GM21737 (cell line): ENCODE results near the gene GALNT9.

ENCODE experiments used
- ATAC-seq: cut with Tn5 transposase; IDR thresholded peaks from one replicate; pipeline ENCODE4 v1.9.1; 2021; ENCODE audit warnings: mild to moderate bottlenecking, moderate library complexity; ENCODE audit not compliant: unreplicated experiment

GALNT9 gene

DNA sequence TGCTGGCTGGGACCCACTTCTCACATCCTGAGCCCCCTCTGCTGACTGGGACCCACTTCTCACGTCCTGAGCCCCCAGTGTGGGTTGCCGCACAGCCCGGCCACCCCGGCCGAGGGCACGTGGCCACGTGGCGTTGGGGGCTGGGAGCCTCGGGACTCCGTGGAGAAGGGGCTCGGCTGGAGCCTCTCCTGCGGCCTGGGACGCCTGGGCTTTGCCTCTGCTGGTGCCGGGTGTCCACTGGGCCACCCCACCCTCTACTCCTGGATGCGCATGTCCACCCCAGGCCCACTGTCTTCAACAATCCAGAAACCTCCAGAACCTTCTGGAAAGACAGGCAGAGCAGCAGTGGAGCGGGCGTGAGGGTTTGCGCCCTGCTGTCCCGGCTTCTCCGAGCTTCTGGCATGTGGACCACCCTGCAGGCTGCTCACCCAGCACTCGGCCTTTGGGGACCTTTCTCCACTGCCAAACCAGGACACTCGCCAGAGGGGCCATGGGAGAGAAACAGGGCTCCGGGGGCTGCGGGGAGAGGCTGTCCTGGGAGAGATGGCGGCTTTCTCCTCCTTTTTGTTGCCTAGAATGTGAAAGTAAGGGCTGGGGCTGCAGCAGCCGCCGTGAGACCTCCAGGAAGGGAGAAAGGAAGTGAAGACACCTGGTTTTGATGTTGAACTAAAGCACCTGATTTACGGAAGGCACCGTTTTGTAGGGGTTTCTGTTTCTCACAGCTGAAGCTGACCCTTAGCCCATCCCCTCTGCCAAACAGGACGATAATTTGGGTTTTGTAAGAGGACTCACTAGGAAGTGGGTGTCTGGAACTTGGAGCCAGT is 155.2 kb downstream of the GALNT9 start:
- no peak for ATAC-seq

DNA sequence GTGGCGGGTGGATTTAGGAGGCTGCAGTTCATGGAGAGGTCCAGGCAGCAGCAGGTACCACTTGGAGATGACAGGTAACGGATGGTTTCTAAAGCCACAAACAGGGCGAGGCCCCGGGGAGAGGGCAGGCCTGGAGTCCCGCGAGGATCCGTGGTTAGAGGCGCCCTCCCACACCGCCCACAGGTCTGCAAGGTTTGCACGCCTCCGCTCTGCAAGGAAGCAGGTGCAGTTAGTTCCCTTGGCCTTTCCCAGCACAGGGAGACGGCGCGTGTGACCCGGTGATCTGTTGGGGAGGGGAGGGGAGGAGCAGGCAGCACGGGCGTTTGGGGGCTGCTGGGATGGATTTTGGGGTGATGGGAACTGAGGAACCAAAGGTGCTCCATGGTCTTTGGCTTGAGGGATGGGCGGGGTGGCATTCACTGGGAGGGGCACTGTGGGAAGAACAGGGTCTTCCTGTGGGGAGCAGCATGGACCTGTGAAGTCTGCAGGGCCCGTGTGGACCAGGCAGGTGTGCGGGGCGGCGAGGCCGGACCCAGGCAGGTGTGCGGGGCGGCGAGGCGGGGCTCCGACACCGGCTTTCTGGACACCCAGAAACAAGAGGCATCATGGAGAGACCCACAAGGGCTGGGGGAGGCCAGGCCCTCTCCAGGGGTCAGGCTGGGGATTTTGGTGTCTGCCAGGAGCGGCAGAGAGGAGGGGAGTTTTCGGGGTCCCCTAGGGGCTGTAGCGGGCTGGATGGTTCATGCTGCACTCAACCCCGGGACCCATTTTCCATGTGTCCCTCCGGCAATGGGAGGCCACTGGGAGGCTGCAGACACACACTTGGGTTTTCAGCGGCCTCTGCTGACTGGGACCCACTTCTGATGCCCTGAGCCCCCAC is 156.0 kb downstream of the GALNT9 start:
- no peak for ATAC-seq

DNA sequence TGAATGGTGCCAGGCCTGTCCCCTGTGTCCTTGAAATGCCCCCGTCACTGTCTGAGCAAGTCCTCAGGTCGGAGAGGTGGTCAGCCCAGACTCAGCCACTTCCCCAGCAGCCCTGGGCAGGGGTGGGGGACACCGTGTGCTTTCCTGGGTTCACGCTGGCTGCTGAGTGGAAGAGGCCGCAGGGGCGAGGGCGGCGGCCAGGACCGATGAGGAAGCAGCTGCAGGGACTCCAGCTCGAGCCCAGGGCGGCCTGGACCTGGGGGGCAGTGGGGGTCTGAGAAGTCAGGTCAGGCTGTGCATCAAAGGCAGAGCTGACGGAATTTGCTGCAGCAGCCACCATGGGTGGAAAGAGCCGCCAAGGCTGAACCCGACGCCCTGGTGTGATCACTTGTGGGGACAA is 156.8 kb downstream of the GALNT9 start:
- ATAC-seq = no peak

DNA sequence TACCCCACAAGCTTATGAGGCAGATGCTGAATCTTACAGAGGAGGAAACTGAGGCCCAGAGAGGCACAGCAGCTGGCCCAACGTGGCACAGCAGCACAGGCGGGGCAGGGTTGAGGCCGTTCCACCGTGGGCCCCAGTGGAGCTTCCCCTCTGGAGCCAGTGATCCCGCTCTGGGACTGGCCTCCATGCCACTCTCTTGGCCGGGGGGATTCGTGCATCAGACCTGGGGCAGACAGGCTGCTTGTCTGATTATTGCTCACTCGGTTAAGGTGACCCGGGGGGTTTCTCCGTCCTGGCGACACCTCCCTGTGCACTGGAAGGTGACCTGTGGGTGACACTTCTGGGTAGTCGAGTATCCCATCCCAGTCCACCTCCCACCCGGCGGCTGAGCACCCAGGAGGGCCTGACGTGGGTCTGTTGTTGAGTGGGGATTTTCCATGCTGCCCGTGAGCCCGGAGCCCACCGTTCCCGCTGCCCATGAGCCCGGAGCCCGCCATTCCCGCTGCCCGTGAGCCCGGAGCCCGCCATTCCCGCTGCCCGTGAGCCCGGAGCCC is 157.3 kb downstream of the GALNT9 start:
- ATAC-seq = no peak

DNA sequence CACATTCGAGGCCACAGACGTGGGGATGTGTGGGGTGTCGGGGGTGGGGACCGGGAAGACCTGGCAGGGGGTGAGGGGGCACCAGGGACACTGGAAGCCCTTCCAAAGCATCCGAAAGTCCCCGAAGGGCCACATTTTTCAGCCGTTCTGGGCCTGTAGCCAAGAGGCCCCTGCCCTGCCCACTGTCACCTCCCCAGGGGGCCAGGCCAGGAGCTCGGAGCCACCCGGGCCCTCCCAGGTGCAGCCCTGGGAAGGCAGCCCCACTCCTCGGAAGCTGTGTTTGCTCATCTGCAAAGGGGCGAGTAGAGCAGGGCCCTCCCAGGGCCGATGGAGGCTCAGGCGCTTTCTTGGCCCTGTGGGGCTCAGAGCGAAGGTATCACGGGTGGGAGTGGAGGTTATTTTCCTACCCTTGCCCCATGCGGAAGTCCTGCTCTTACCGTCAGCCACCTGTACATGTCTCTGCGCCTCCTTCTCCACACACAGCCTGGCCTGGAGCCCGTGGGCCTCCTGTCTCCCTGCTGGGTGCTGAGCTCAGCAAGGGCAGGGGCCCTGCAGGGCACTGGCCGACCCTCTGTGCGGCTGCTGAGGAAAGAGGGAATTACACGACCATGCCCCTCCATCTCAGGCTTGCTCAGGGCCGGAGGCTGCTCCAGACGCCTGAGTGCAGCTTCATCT is 158.0 kb downstream of the GALNT9 start:
- ATAC-seq = no peak

DNA sequence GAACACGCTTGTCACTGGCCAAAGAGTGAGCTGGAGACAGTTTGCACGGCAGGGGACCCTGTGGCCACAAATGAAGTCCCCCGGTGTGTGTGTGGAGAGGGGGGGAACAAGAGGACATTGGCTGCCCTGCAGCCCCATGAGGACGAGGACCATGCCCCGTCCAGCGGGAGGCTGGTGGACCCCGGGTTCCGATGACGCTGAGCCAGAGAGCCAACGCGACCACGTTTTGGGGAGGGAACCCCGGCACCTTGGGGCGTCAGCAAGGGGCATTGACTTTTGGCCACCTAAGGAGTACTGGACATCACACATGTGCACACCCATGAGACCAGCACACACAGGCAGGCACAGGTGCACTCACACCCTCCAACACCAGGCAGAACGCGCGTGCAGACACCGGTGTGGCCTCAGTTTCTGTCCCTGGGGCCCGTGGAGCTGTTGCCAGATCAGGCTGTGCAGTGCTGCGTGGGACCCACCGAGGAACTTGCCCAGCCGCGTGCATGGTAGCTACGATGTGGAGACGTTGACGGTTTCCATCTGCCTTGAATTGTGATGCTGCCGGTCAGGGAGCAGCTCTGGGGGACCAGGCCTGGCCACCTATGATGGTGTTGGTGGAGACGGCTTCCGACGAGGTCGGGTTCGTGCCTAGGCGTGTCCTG is 158.6 kb downstream of the GALNT9 start:
- no peak for ATAC-seq

DNA sequence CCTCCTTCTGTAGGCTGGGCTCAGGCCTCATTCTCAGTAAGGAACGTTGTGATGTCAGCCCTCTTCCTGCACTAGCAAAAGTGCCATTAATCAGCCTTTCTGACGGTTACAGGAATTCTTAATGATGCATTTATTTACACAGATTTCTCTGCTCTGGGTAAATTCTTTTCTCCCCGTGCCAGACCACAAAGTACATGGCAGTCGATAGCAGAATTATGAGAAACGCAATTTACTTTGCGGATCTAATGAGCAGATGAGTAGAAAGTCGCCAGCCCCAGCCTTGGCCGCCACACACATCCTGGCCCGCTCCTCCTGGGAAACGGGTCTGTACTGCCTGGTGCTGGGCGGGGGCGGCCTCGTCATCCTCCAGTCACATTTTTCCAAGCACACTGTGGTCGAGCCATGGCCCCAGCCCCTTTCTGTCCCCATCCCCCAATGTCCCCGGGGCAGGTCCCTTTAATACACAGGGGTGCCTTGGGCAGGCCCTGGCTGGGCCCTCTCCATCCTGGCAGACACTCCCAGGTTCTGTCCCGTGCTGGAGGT is 159.2 kb downstream of the GALNT9 start:
- ATAC-seq = no peak

DNA sequence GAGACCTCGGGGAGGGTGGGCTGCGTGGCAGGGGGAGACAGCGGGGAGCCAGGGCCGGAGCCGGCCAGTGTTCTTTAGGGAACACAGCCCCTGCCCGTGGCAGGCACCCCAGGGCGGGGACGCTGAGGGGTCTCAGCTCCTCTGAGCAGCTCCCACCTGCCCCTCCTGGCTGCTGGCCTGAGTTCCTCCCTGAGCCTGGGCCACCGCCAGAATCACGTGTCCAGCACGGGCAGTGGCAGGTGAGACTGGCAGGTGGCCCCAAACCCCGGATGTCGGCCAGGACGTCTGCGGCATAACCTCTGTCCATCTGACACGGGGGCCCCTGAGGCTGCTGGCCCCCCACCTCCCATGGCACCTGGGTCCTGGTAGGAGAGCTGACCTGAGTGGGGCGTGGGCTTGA is 160.0 kb downstream of the GALNT9 start:
- ATAC-seq = no peak

DNA sequence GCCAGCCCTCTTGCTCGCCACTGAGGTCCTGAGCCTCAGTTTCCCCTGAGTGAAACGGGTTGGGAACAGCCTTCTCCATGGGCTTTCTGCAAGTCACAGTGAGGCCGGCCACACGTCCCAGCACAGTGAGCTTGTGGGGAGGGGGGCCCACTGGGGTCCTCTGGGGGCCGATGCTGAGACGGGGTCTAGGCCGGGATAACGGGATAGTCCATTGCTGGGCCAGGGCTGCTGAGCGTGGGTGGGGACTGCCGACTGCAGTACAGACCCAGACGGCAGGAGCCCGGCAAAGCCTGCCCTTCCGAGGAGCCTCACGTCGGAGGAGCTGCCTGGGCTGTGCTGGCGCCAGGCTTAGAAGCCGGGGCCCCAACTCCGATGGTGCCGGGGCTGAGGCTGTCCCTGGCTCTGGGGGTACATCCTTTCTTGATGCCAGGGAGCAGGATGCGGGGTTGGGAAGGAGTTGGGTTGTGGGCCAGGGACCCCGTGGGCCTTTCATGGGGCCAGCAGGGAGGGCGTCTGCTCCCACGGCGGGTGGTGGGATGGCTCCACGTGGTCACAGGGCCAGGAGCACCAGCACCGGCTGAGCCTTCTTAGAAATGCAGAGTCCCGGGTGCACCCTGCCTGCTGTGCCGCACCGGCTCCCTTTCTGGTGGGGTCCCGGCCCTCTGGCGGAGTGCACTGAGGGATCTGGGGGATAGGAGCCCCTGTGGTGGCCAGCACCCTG is 160.9 kb downstream of the GALNT9 start:
- no peak for ATAC-seq

DNA sequence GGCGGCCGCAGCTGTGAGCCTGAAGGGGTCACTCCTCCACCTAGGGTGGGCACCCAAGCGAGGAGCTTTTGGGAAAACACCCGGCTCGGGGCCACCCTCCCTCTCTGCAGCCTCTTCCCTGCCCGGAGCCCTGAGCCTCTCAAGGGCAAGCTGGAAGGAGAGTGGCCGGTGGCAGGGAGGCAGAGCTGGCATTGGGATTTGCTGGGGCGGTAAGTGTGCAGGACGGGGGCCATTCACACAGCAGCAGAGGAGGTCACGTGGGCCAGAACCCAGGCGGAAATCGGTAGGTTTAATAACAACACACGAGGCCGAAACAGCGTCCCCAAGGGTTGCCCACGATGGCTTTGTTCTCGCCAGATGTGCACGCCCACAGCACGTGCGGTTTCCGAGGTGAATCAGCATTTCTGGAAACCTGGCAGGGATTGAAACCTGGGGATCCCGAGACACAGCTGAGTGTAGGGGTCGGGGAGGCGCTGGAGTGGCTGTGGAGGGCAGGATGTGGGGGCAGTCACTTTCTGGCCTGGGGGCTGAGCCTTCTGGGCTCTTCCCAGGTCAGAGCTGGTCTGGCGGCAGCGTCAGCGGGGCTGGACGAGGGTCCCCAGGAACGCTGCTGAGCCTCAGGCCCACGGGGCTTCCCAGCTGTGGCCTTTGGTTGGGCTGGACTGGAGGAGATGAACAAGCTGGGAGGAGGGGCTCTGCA is 161.6 kb downstream of the GALNT9 start:
- no peak for ATAC-seq

DNA sequence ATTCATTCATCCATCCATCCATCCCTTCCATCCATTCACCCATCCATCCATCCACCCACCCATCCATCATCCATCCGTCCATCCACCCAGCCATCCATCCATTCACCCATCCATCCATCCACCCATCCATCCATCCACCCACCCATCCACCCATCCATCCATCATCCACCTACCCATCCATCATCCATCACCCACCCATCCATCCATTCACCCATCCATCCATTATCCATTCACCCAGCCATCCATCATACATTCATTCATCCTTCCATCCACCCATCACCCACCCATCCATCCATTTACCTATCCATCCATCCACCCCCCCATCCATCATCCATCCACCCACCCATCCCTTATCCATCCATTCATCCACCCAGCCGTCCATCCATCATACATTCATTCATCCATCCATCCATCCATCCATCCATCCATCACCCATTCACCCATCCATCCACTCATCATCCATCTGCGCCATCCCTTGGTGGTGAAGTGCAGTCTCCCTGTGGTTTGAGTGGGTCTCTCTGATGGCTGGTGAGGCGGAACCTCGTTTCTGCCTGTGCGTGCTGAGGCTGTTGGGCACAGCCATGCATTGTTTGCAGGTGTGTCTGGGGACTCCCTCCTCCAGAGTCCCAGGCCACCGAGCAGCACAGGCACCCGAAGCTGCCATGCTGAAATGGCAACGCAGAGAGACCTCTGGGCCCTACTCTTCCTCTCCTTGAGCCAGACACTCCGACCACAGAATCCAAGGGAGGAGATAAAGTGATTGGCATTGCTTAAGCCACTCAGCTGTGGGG is 162.4 kb downstream of the GALNT9 start:
- no peak for ATAC-seq

DNA sequence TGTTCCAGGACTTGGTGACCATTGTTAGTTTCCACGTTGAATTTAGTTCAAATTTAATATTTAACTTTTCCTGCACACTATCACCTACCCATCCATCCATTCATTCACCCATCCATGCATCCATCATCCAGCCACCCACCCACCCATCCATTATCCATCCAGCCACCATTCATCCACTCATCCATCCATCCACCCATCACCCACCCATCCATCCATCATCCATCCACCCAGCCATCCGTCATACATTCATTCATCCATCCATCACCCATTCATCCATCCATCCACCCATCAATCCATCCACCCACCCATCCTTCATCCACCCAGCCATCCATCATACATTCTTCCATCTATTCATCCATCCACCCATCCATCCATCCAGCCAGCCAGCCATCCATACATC is 163.3 kb downstream of the GALNT9 start:
- no peak for ATAC-seq

DNA sequence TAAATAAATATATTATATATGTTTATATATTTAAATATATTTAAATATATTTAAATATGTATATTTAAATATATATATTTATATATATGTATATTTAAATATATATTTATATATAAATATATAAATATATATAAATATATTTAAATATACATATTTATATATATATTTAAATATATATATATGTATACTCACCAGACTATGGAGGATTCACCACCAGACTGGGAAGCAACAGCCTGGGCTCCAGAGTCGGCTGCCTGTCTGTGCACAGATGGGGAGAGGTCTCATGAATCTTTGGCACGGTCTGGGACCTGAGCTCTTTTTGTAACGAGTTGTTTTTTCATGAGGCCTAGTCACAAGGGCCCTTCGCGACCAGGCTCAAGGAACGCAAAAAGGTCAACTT is 163.8 kb downstream of the GALNT9 start:
- ATAC-seq = no peak

DNA sequence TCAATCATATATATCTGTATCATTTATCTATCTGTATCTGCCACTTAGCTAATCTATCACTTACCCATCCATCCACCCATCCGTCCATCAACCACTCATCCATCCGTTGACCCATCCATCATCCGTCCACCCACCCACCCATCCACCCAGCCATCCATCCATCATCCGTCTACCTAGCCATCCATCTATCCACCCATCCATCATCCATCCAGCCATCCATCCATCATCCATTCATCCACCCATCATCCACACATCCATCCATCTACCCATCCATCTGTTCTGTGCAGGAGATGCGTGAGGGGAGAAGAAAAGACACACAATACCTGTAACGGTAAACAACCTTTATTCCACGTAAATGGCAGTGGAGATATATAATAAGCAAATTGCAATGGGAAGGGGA is 165.0 kb downstream of the GALNT9 start:
- ATAC-seq = no peak

DNA sequence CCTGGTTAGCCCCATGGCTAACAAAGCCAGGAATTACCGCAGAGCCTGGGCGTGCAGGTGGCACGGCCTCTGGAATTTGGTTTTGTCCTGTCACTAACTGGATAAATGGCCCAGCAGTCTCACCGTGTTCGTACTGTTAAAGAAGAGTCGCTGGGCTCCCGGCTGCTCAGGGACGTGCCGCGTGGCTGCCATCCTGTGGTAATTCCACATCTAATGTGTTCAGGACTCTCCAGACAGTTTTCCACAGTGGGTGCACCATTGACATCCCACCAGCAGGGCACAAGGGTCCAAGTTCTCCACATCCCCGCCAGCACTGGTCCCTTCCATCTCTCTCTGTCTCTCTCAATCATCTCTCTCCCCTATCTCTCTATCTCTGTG is 165.5 kb downstream of the GALNT9 start:
- ATAC-seq = no peak

DNA sequence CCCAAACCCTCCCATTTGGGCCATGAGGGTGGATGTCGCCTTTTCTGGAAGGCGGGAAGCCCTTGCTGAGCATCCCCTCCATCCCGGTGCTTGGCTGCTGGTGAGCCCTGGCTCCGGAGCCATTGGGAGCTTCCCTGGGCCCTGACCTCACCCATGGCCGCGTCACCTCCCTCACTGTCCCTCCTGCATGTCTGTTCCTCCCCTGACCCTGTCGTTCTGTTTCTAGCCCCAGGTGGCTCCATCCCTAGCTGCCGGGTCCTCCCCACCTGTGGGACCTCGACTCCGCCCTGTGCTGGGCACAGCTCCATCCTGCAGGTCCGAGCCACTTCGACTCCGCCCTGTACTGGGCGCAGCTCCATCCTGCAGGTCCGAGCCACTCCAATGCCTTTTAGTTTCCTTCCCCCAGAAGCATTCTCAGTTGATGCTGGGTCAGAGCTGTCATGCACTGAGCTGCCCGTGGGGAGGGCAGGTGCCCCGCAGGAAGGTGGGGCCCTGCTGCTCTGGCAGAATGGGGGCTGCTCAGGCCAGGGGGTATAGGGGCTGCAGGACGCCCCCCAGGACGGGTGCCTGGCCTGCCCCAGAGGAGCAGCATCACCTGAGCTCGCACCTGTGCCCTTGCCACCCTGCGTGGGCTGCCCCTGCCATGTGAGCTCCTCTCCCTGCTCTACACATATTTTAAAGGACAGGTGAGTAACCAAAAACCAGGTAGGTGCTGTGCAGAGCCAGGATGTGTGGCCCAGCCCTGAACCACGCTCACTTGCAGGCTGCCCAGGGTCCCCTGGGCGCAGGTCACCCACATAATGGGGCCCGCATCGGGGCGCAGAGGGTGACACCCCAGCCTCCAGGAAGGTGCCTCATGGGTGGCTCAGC is 166.1 kb downstream of the GALNT9 start:
- no peak for ATAC-seq

DNA sequence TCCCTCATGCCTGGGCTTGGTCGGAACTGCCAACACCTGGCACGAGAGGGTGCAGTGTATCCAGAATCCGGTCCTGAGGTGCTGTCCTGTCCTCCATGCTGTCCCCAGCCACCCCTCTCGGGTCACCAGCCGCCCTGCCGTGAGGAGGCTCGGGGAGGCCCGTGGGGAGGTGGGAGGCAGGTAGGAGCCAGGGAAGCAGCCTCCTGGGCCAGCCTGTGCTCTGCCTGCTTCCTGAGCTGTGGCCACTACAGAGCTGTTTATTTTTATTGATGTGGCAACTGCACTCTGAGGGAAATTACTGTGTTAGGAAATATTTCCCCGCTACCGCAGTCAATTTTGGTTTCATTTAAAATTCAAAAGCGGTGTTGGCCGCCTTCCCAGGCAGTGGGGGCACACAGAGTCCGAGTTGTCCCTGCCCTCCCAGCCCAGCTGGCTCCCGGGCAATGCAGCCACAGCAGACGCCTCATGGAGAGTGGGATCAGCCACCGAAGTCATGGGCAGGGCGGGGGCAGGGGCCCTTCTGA is 166.8 kb downstream of the GALNT9 start:
- ATAC-seq = no peak
